Thyroid gland (tissue), 4 donors: ENCODE data around the gene ECEL1. TPM values are rescaled to one million over a fixed set of nuclear protein-coding genes. Genes with fewer than 3 reads are reported as not detected.
"Not testable (repeated sequence)": the region's sequence is repeated elsewhere in the genome, so short reads cannot be mapped to it uniquely, and the experiment has no call there.

Experiments
- DNase-seq, 2 donors: peaks; one replicate each; pipeline ENCODE4 v3.0.0-alpha.2; 2019
- H3K27ac ChIP-seq, 3 donors: fragments of 200-600 bp; sonication (generic); 1 replicate in 2 of 3; 2 replicates in 1 of 3; pipeline ENCODE4 v1.5.1; 2016 to 2019; ENCODE audit warnings: mild to moderate bottlenecking in 1 of 3, moderate library complexity in 1 of 3
- H3K27me3 ChIP-seq: fragments of 200-600 bp; sonication (generic); one replicate; pipeline ENCODE4 v1.5.1; 2019
- H3K36me3 ChIP-seq, 2 donors: fragments of 200-600 bp; sonication (generic); one replicate each; pipeline ENCODE4 v1.5.1; 2016 to 2019
- H3K4me1 ChIP-seq, 2 donors: fragments of 200-600 bp; sonication (generic); one replicate each; pipeline ENCODE4 v1.5.1; 2017 to 2019
- H3K4me3 ChIP-seq, 3 donors: fragments of 200-600 bp; sonication (generic); replicated peaks in 1 of 3; 1 replicate in 2 of 3; 2 replicates in 1 of 3; pipeline ENCODE4 v1.5.1; 2016; ENCODE audit warnings: mild to moderate bottlenecking in 1 of 3
- H3K9me3 ChIP-seq: fragments of 200-600 bp; sonication (generic); one replicate; pipeline ENCODE4 v1.5.1; 2017
- POLR2A ChIP-seq, 2 donors: fragments of 450-650 bp; IDR thresholded peaks; one replicate each; pipeline ENCODE4 v1.6.1; 2017; ENCODE audit warnings: antibody characterized with exemption in 2 of 2, mild to moderate bottlenecking in 2 of 2, moderate library complexity in 1 of 2
- WGBS, 2 donors: methylation state at CpG; one replicate each; pipeline ENCODE4 v1.1.5; 2017; 5-methylcytosine and 5-hydroxymethylcytosine counted together
- intact Hi-C: fragments of 100-400 bp; cut with DNase I; formaldehyde crosslinking; loops from one replicate; pipeline ENCODE4 v1.15.1; 2023
- total RNA-seq, 4 donors: library from RNA; depleted of rRNA; stranded (reverse); fragments of >200 nt; gene quantifications; one replicate each; pipeline ENCODE4 v1.2.3, GENCODE V29; 2016
- TF ChIP-seq, protein P1 (sequence below), 6 experiments: fragments of 200-600 bp in 3 of 6; fragments of 450-650 bp in 3 of 6; sonication (generic) in 3 of 6; IDR thresholded peaks; one replicate each; pipeline ENCODE4 v1.5.1; 2016 to 2019; ENCODE audit warnings: antibody characterized with exemption in 6 of 6, mild to moderate bottlenecking in 2 of 6, inconsistent platforms in 1 of 6, moderate library complexity in 1 of 6

Gene ECEL1
- total RNA-seq, 4 donors from 2014 or later = 0.11 to 1.5 (median 1.2) TPM

DNA sequence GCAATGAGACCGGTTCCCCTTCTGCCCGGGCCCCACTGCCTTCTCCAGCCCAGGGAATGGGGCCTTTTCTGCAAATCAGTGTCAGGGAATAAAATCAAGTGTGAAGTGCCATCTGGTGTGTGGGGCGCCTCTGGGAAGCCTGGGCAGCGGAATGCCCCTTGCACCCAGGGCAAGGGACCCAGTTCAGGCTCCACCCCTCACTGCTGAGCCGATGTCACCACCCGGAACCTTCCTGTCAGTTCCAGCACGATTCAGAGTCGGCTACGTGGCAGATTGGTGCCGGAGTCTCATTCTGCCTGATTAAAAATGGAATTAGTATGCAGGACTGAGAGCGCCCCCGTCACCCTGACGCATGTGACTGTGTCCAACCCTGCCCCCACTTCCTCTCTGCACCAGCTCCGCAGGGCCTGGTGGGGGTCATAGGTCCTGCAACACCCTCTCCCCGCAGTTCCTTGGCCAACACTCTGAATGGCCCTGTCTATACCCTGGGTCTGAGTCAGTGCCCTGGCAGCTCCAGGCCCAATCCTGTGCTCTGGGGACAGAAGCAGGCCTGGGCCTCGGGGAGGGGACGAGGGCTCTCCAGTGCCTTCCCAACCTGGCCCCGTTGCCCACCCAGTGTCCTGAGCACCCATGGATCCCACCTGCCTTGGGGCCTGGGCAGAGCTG is 39.9 kb downstream of the ECEL1 start:
- Histone ChIP-seq H3K27ac (no peak overlapping the region), H3K9me3 (no peaks in the 10 kb centered on the region), H3K36me3 (no peaks in the 10 kb centered on the region), H3K4me1 (no peaks in the 10 kb centered on the region), H3K4me3 (no peak overlapping the region), H3K27me3 (no peaks in the 10 kb centered on the region)
- TF ChIP-seq, protein P1, sequence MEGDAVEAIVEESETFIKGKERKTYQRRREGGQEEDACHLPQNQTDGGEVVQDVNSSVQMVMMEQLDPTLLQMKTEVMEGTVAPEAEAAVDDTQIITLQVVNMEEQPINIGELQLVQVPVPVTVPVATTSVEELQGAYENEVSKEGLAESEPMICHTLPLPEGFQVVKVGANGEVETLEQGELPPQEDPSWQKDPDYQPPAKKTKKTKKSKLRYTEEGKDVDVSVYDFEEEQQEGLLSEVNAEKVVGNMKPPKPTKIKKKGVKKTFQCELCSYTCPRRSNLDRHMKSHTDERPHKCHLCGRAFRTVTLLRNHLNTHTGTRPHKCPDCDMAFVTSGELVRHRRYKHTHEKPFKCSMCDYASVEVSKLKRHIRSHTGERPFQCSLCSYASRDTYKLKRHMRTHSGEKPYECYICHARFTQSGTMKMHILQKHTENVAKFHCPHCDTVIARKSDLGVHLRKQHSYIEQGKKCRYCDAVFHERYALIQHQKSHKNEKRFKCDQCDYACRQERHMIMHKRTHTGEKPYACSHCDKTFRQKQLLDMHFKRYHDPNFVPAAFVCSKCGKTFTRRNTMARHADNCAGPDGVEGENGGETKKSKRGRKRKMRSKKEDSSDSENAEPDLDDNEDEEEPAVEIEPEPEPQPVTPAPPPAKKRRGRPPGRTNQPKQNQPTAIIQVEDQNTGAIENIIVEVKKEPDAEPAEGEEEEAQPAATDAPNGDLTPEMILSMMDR (IDR thresholded peaks at IDR 0.05) = no peak
- TF ChIP-seq POLR2A (IDR thresholded peaks at IDR 0.05) = no peak
- intact Hi-C loops = loop anchor here (5.0 kb wide), 1 partner anchor 75 kb away; the partner anchor contains the start of gene PRSS56
- no peak for DNase-seq
- 87 to 88% methylated on average over 13 to 18 of the region's 18 CpGs for WGBS, 2 donors

DNA sequence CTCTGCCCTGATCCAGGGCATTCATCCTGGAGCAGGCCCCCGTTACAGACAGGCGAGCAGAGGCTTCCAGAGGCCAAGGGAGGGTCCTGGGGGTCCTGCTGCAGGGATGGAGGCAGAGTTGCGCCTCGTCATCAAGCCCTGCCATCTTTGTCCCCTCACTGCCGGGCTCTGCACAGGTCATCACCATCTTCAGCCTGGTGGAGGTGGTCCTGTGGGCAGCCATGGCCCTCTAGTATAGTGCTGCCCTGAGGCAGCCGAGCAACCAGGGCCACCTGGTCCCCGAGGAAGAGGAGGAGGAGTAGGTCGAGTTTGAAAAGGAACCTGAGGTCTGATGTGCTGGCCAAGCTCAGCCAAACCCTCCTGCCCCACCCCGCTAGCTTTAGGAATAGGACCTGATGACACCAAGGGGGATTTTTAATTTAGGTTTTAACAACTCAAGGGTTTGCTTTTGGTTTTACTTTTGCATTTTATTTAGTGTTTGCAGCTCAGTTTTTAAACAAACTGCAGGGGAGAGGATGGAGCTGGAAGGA is 40.5 kb downstream of the ECEL1 start:
- Histone ChIP-seq H3K4me3 (no peak overlapping the region), H3K27ac (no peak overlapping the region), H3K27me3 (no peaks in the 10 kb centered on the region), H3K4me1 (no peaks in the 10 kb centered on the region), H3K36me3 (no peaks in the 10 kb centered on the region), H3K9me3 (no peaks in the 10 kb centered on the region)
- WGBS, 2 donors = 72 to 96% methylated on average over 5 to 9 of the region's 9 CpGs
- no peak for DNase-seq
- TF ChIP-seq POLR2A (IDR thresholded peaks at IDR 0.05) = no peak
- TF ChIP-seq, protein P1 (IDR thresholded peaks at IDR 0.05) = no peak
- intact Hi-C loops = loop anchor here (5.0 kb wide), 1 partner anchor 75 kb away; the partner anchor contains the start of gene PRSS56

DNA sequence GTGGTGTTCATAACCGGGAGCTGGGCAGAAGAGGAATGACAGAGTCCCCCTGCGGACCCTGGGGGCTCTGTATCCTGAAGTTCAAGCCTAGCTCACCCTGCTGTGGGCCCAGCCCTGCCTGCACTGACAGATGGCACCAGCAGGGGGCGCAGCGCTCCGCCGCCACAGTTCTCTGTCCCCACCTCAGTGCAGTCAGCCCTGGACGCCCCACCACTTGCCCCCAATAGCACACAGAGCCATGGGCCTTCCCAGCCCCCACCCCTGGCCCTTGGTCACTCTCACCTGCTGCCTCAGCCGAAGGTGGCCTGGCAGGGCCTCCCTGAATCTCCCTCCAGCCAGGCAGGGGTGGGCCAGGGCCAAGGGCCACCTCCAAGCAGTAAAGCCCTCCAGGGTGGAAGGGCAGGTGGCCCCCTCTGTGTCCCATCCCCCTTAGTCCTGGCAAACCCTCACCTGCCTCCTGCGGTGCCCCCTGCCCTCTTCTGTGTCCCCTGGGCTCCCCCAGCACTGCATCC is 41.3 kb downstream of the ECEL1 start:
- not testable (repeated sequence) for H3K4me1 ChIP-seq, DNase-seq, H3K4me3 ChIP-seq, H3K27ac ChIP-seq, H3K9me3 ChIP-seq, H3K36me3 ChIP-seq, H3K27me3 ChIP-seq
- intact Hi-C loops = loop anchor here (5.0 kb wide), 1 partner anchor 76 kb away; the partner anchor contains the start of gene PRSS56
- 67 to 100% methylated on average over 1 of the region's 9 CpGs for WGBS, 2 donors
- TF ChIP-seq, protein P1 (IDR thresholded peaks at IDR 0.05) = peak in 3 of 6 experiments; percentile 9 to 53 (median 49)

DNA sequence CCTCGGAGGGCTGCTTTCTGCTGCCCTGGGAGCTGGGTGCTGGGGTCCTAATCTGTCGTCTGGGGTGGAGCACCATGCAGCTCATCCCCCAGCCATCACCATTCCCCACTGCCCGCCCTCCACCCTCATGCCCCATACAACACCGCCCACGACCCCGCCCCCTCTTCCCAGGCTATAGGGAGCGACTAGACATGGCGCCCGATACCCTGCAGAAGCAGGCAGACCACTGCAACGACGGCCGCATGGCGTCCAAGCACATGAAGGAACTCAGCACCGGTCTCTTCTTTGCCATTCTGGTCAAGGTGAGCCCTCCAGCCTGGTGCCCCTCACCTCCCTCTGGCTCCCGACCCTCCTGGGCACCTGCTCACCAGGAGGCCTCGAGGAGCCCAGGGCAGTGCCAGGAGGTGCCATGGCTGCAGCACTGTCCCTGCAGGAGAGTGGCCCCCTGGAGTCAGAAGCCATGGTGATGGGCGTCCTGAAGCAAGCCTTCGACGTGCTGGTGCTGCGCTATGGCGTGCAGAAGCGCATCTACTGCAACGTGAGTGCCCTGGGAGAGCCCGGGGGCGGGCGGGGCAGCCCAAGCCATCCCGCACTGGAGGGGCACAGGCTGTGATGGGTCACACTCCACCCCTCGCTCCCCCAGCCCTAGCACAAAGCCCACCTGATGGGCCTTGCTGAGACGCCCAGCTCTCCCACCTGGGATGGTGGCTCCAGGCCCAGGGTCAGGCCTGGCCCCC is 42.3 kb downstream of the ECEL1 start:
- intact Hi-C loops = loop anchor here (5.0 kb wide), 1 partner anchor 77 kb away; the partner anchor contains the start of gene PRSS56
- H3K36me3 ChIP-seq, H3K4me3 ChIP-seq, H3K27me3 ChIP-seq, H3K27ac ChIP-seq, DNase-seq, H3K4me1 ChIP-seq, H3K9me3 ChIP-seq: not testable (repeated sequence)
- 68 to 88% methylated on average over 7 to 15 of the region's 29 CpGs for WGBS, 2 donors

DNA sequence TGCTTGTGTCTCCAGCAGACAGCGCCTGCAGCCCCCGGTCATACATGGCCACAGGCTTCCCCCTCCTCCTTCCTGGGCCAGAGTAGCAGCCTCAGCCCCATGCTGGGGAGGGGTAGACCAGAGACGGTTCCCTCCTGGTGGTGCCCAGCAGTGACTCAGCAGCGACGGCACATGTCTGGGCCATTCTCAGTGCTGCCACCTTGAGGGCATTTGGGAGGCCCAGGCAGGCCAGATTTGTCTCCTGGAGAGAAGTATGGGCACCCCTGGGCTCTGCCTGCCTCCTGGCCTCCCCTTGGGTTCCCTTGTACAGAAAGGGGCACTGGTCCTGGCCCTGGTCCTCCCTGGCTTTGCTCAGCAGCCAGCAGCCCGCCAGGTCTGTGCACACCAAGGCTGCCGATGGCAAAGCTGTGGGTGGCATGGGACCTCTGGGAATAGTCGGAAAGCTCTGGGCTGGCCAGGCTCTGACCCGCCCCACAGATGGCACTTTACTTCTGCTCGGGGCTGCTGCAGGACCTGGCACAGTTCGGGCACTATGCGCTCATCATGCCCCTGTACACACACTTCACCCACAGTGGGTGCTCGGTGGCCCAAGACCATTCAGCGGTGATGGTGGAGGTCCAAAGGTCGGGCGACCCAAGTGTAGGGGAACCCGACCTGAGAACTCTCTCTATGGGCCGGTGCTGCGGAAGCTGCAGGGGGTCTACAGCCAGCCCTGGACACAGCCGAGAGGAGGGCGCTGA is 43.1 kb downstream of the ECEL1 start:
- intact Hi-C loops = loop anchor here (5.0 kb wide), 2 partner anchors 78 to 537 kb away; partner anchors contain the start of gene PRSS56

DNA sequence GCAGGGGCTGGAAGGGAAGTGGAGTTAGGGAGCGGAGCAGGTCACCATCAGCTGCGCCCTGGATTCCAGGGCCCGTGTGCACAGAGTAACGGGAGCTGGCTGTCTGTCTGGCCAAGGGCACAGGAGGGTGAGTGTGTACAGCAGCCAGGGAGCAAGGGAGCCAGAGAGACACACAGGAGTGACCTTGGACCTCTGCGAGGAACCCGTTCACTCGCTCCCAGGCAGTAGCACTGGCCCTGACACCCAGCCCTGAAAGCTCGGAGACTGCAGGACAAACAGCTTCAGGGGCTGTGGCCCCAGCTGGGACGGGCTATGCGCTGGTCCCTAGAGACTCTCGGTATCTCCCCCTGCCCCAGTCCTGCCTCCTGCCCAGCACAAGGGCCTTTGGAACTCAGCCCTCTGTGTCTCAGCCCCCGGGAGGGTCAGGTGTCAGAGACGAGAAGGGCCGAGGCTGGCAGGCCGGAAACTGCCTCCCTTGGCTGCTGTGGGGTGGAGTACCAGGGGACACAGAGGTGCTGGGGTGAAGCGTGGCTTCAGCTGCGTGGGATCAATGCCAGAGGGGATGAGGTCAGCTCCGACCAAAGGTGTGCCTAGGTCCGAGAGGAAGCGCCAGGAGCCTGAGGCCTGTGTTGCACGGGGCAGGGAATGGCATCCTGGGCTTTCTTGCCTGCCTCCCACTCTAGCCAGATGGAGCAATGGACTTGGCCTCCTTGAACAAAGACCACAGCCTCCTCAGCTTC is 43.8 kb downstream of the ECEL1 start:
- not testable (repeated sequence) for H3K36me3 ChIP-seq, H3K27ac ChIP-seq, H3K9me3 ChIP-seq, DNase-seq, H3K4me3 ChIP-seq, H3K27me3 ChIP-seq, H3K4me1 ChIP-seq
- intact Hi-C loops = loop anchor here (5.0 kb wide), 1 partner anchor 537 kb away; no protein-coding TSS in a partner anchor
- 67 to 82% methylated on average over 6 to 7 of the region's 21 CpGs for WGBS, 2 donors

More for the DNA sequence above, 43.1 kb downstream of the ECEL1 start:
- Histone ChIP-seq H3K27ac (no peak overlapping the region), H3K4me3 (no peak overlapping the region), H3K9me3 (no peaks in the 10 kb centered on the region), H3K27me3 (no peaks in the 10 kb centered on the region), H3K36me3 (no peaks in the 10 kb centered on the region), H3K4me1 (no peaks in the 10 kb centered on the region)
- peak; percentile 21 to 42 for DNase-seq
- 60 to 76% methylated on average over 9 to 10 of the region's 21 CpGs for WGBS, 2 donors
- TF ChIP-seq, protein P1 (IDR thresholded peaks at IDR 0.05) = peak in 3 of 6 experiments; percentile 13 to 45 (median 17)
- TF ChIP-seq POLR2A (IDR thresholded peaks at IDR 0.05) = no peak

DNA sequence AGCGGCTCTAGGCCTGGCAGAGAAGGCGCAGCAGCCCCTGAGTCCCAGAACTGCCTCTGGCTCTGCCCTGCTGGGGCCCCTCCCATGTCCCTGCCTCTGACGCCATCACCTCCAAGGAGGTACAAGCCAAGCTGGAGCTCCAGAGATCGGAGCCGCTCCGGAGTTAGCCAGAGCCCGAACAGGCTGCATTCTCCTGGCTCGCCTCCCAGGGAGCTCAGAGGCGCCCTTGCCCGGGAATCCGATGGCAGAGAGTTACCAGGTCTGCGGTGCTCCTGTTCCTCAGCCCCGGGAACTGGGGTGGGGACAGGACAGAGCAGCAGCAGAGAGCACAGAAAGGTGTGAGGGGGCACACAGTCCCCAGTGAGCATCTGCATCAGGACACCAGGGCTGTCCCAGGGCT is 44.6 kb downstream of the ECEL1 start:
- H3K27me3 ChIP-seq, H3K4me1 ChIP-seq, H3K4me3 ChIP-seq, H3K9me3 ChIP-seq, H3K36me3 ChIP-seq, H3K27ac ChIP-seq: not testable (repeated sequence)
- DNase-seq = peak in 1 of 2 donors; percentile 49
- intact Hi-C loops = loop anchor here (5.0 kb wide), 1 partner anchor 536 kb away; no protein-coding TSS in a partner anchor
- WGBS, 2 donors = 67 to 86% methylated on average over 3 to 4 of the region's 13 CpGs
